Psoas muscle (tissue), 8 donors: ENCODE data around the gene SNAP47. TPM values are rescaled to one million over a fixed set of nuclear protein-coding genes. Genes with fewer than 3 reads are reported as not detected.

Experiments
- ATAC-seq, 4 donors: fragments of 200-7000 bp; cut with Tn5 transposase; one replicate each; pipeline ENCODE4 v1.9.1; 2020; ENCODE audit warnings: moderate library complexity in 3 of 4, mild to moderate bottlenecking in 2 of 4
- DNase-seq, 2 donors: peaks; one replicate each; pipeline ENCODE4 v3.0.0-alpha.2; 2020
- H3K27ac ChIP-seq: fragments of 200-600 bp; one replicate; pipeline ENCODE4 v1.8.0; 2022
- H3K27me3 ChIP-seq, 3 donors: fragments of 200-600 bp in 1 of 3; one replicate each; pipeline versions ENCODE4 v1.6.1 to v1.8.0; 2013 to 2022; ENCODE audit warnings: low read length in 2 of 3, mild to moderate bottlenecking in 2 of 3, moderate library complexity in 1 of 3; ENCODE audit not compliant: insufficient read depth in 3 of 3
- H3K36me3 ChIP-seq, 2 donors: fragments of 200-600 bp in 1 of 2; one replicate each; pipeline versions ENCODE4 v1.6.1 to v1.8.0; 2013 to 2022; ENCODE audit warnings: low read depth in 1 of 2, mild to moderate bottlenecking in 1 of 2, moderate library complexity in 1 of 2; ENCODE audit not compliant: insufficient read depth in 1 of 2
- H3K4me1 ChIP-seq: fragments of 200-600 bp; one replicate; pipeline ENCODE4 v1.8.0; 2022
- H3K4me3 ChIP-seq: fragments of 200-600 bp; one replicate; pipeline ENCODE4 v1.8.0; 2022; ENCODE audit warnings: mild to moderate bottlenecking
- H3K9me3 ChIP-seq: fragments of 200-600 bp; one replicate; pipeline ENCODE4 v1.8.0; 2022
- CTCF ChIP-seq: fragments of 200-600 bp; IDR thresholded peaks from one replicate; pipeline ENCODE4 v1.8.0; 2022; ENCODE audit warnings: antibody characterized with exemption
- whole genome bisulfite sequencing, 3 donors: extraction: QIAGEN DNeasy Blood & Tissue Kit; methylation state at CpG; one replicate each; pipeline versions ENCODE4 v1.1.6 to v1.1.7; 2013; 5-methylcytosine and 5-hydroxymethylcytosine counted together
- intact Hi-C, 2 donors: fragments of 100-400 bp; cut with DNase I; formaldehyde crosslinking; loops; one replicate each; pipeline versions ENCODE4 v1.11.0 to v1.14.2; 2022
- polyA plus RNA-seq, 3 donors: library from polyadenylated mRNA; stranded (reverse); fragments of 200-250 nt; gene quantifications; one replicate each; pipeline ENCODE4 v1.2.3, GENCODE V29; 2013
- total RNA-seq, 4 donors: library from RNA; stranded (reverse); fragmentation: NEBNext Ultra II Directional in 2 of 4; extraction: Animal tissue kit (Norgen Biotek cat#: 25700) in 2 of 4; gene quantifications; one replicate each; pipeline versions ENCODE4 v1.2.1 to v1.2.4, GENCODE V29; 2021 to 2023
- donor health status: healthy with polysubstance abuse.
- donor health status: DM: no; HTN: no; CAD: no; lungs with moderate emphysema.
- donor health status: Bipolar disorder and iron deficiency.
- donor health status: healthy.
- donor health status: DM: yes; HTN: yes; CAD: no.
- donor health status: DM: no; HTN: no; CAD: no.
- donor health status: DM: no; HTN: no; CAD: no.
- donor health status: DM: yes; HTN: yes; CAD: no.

Gene SNAP47
- total and polyA plus RNA-seq, 7 donors, result 17.9 to 40.5 (median 26.6) TPM

- H3K36me3 ChIP-seq, result no peaks in the 10 kb centered on the region
- peaks cover 0 to 2% (median 0%) of the 10 kb centered on the region in 3 donors for H3K27me3 ChIP-seq
- H3K4me3 ChIP-seq, result no peak overlapping the region
- TF ChIP-seq CTCF, result no peak
- no peaks in the 10 kb centered on the region for H3K4me1 ChIP-seq
- WGBS, 3 donors, result 74 to 81% (median 74%) methylated on average over 16 of the region's 16 CpGs
- no peak for ATAC-seq
- intact Hi-C loops, result no loop called here
- H3K9me3 ChIP-seq, result no peaks in the 10 kb centered on the region
- no peak for DNase-seq
- no peak overlapping the region for H3K27ac ChIP-seq
Observed at GRCh38 chr1:227798078-227798802, 63.0 kb downstream of the SNAP47 start.

- no peak for ATAC-seq
- Histone ChIP-seq H3K27me3 (peaks cover 0 to 2% (median 0%) of the 10 kb centered on the region in 3 donors), H3K27ac (no peak overlapping the region), H3K36me3 (no peaks in the 10 kb centered on the region), H3K4me3 (no peak overlapping the region), H3K4me1 (no peaks in the 10 kb centered on the region), H3K9me3 (no peaks in the 10 kb centered on the region)
- no peak for TF ChIP-seq CTCF
- 77 to 85% (median 79%) methylated on average over 1 of the region's 1 CpG for WGBS, 3 donors
- intact Hi-C loops, result no loop called here
- no peak for DNase-seq
Observed at GRCh38 chr1:227799756-227800155, 64.5 kb downstream of the SNAP47 start.

- intact Hi-C loops, result no loop called here
- no peak for TF ChIP-seq CTCF
- no peak for ATAC-seq
- H3K27me3 ChIP-seq, result no peaks in the 10 kb centered on the region
- no peak overlapping the region for H3K4me3 ChIP-seq
- H3K27ac ChIP-seq, result no peak overlapping the region
- H3K36me3 ChIP-seq, result no peaks in the 10 kb centered on the region
- no peaks in the 10 kb centered on the region for H3K4me1 ChIP-seq
- no peaks in the 10 kb centered on the region for H3K9me3 ChIP-seq
- no peak for DNase-seq
Observed at GRCh38 chr1:227803933-227804332, 68.7 kb downstream of the SNAP47 start.

- intact Hi-C loops, result no loop called here
- ATAC-seq (peak; percentile 81 to 99 (median 98)), DNase-seq (no peak)
- H3K4me1 ChIP-seq, result no peaks in the 10 kb centered on the region
- H3K4me3 ChIP-seq, result no peak overlapping the region
- WGBS, 3 donors, result 19 to 50% (median 22%) methylated on average over 6 of the region's 6 CpGs
- H3K9me3 ChIP-seq, result no peaks in the 10 kb centered on the region
- H3K27ac ChIP-seq, result no peak overlapping the region
- H3K36me3 ChIP-seq, result no peaks in the 10 kb centered on the region
- TF ChIP-seq CTCF, result no peak
- no peaks in the 10 kb centered on the region for H3K27me3 ChIP-seq
Observed at GRCh38 chr1:227805606-227806197, 70.5 kb downstream of the SNAP47 start.
